Neural cell (in vitro differentiated cells): ENCODE results near the gene GET3. TPM values are rescaled to one million over a fixed set of nuclear protein-coding genes. Genes with fewer than 3 reads are reported as not detected.

Source experiments
- H2AFZ ChIP-seq: fragments of 200-600, 300-800 bp; sonication (generic), shearing (Covaris generic); 2 replicates; pipeline ENCODE4 v1.6.0; 2014; ENCODE audit warnings: low read depth, mild to moderate bottlenecking, antibody characterized with exemption, low read length, moderate library complexity
- H3F3A ChIP-seq: fragments of 200-600 bp; shearing (Covaris generic); 2 replicates; pipeline ENCODE4 v1.6.1; 2016; ENCODE audit warnings: mild to moderate bottlenecking, moderate library complexity, mixed read lengths, antibody characterized with exemption, low read length; ENCODE audit not compliant: insufficient read depth, poor library complexity, severe bottlenecking
- H3K27ac ChIP-seq: fragments of 200-600, 300-800 bp; sonication (generic), shearing (Covaris generic); 2 replicates; pipeline ENCODE4 v1.5.1; 2014; ENCODE audit warnings: mild to moderate bottlenecking, low read length, moderate library complexity
- H3K27me3 ChIP-seq: fragments of 300-800, 200-600 bp; sonication (generic), shearing (Covaris generic); 2 replicates; pipeline ENCODE4 v1.6.0; 2014; ENCODE audit warnings: mild to moderate bottlenecking, low read depth, low read length, moderate library complexity; ENCODE audit not compliant: insufficient read depth
- H3K36me3 ChIP-seq: fragments of 300-800, 200-600 bp; sonication (generic), shearing (Covaris generic); 2 replicates; pipeline ENCODE4 v1.5.1; 2014; ENCODE audit warnings: mild to moderate bottlenecking, antibody characterized with exemption, low read length, moderate library complexity; ENCODE audit not compliant: insufficient read depth
- H3K4me2 ChIP-seq: fragments of 300-800, 200-600 bp; sonication (generic), shearing (Covaris generic); 2 replicates; pipeline ENCODE4 v1.6.0; 2014; ENCODE audit warnings: mild to moderate bottlenecking, low read length
- H3K4me3 ChIP-seq: fragments of 300-800, 200-600 bp; sonication (generic), shearing (Covaris generic); 2 replicates; pipeline ENCODE4 v1.5.1; 2014; ENCODE audit warnings: mild to moderate bottlenecking, low read length, moderate library complexity
- H3K79me2 ChIP-seq: fragments of 200-600 bp; shearing (Covaris generic); replicated peaks from 2 replicates; pipeline ENCODE4 v1.6.0; 2014; ENCODE audit warnings: mild to moderate bottlenecking, low read length, moderate library complexity; ENCODE audit not compliant: insufficient read depth
- H3K9ac ChIP-seq: fragments of 300-800, 200-600 bp; sonication (generic), shearing (Covaris generic); 2 replicates; pipeline ENCODE4 v1.6.1; 2016; ENCODE audit warnings: mild to moderate bottlenecking, low read length, mixed read lengths
- H3K9me2 ChIP-seq: fragments of 200-600 bp; shearing (Covaris generic); 2 replicates; pipeline ENCODE4 v1.6.1; 2016; ENCODE audit warnings: mild to moderate bottlenecking, low read length, mixed read lengths; ENCODE audit not compliant: insufficient read depth
- H3K9me3 ChIP-seq: fragments of 200-600, 300-800 bp; sonication (generic), shearing (Covaris generic); 2 replicates; pipeline ENCODE4 v1.6.1; 2016; ENCODE audit warnings: mild to moderate bottlenecking, mixed run types, low read length, moderate library complexity, mixed read lengths
- H4K20me1 ChIP-seq: fragments of 200-600 bp; shearing (Covaris generic); 2 replicates; pipeline ENCODE4 v1.6.1; 2016; ENCODE audit warnings: mild to moderate bottlenecking, mixed run types; ENCODE audit not compliant: insufficient read depth
- CTCF ChIP-seq: fragments of 450-650 bp; IDR thresholded peaks from 2 replicates; pipeline ENCODE4 v1.5.1; 2014; ENCODE audit warnings: antibody characterized with exemption, mild to moderate bottlenecking, moderate library complexity; ENCODE audit not compliant: poor library complexity, severe bottlenecking
- EP300 ChIP-seq: fragments of 450-650 bp; conservative IDR thresholded peaks from 2 replicates; pipeline ENCODE4 v1.6.1; 2014; ENCODE audit warnings: antibody characterized with exemption, mild to moderate bottlenecking, moderate library complexity; ENCODE audit not compliant: poor library complexity, severe bottlenecking
- EZH2 ChIP-seq: fragments of 200-600, 300-800 bp; shearing (Covaris generic), sonication (generic); IDR thresholded peaks from 2 replicates; pipeline ENCODE4 v1.6.1; 2014; ENCODE audit warnings: antibody characterized with exemption, low read length, borderline replicate concordance, mild to moderate bottlenecking; ENCODE audit not compliant: insufficient read depth, poor library complexity, severe bottlenecking
- MXI1 ChIP-seq: fragments of 450-650 bp; conservative IDR thresholded peaks from 2 replicates; pipeline ENCODE4 v1.6.1; 2014; ENCODE audit warnings: antibody characterized with exemption, mild to moderate bottlenecking; ENCODE audit not compliant: poor library complexity, severe bottlenecking
- POLR2AphosphoS5 ChIP-seq: IDR thresholded peaks from 2 replicates; pipeline ENCODE4 v1.6.1; 2012
- RAD21 ChIP-seq: fragments of 450-650 bp; conservative IDR thresholded peaks from 2 replicates; pipeline ENCODE4 v1.6.1; 2014; ENCODE audit warnings: antibody characterized with exemption, mild to moderate bottlenecking, moderate library complexity
- SMC3 ChIP-seq: fragments of 450-650 bp; conservative IDR thresholded peaks from 2 replicates; pipeline ENCODE4 v1.6.1; 2014; ENCODE audit warnings: antibody characterized with exemption, mild to moderate bottlenecking, moderate library complexity; ENCODE audit not compliant: poor library complexity
- polyA plus RNA-seq: library from polyadenylated mRNA; depleted of rRNA; stranded (reverse); fragments of >200 nt; gene quantifications from 2 replicates; pipeline ENCODE4 v1.2.3, GENCODE V29; 2014

GET3 gene
- polyA plus RNA-seq, 1 donor from 2014 or later = 89.6 TPM

DNA sequence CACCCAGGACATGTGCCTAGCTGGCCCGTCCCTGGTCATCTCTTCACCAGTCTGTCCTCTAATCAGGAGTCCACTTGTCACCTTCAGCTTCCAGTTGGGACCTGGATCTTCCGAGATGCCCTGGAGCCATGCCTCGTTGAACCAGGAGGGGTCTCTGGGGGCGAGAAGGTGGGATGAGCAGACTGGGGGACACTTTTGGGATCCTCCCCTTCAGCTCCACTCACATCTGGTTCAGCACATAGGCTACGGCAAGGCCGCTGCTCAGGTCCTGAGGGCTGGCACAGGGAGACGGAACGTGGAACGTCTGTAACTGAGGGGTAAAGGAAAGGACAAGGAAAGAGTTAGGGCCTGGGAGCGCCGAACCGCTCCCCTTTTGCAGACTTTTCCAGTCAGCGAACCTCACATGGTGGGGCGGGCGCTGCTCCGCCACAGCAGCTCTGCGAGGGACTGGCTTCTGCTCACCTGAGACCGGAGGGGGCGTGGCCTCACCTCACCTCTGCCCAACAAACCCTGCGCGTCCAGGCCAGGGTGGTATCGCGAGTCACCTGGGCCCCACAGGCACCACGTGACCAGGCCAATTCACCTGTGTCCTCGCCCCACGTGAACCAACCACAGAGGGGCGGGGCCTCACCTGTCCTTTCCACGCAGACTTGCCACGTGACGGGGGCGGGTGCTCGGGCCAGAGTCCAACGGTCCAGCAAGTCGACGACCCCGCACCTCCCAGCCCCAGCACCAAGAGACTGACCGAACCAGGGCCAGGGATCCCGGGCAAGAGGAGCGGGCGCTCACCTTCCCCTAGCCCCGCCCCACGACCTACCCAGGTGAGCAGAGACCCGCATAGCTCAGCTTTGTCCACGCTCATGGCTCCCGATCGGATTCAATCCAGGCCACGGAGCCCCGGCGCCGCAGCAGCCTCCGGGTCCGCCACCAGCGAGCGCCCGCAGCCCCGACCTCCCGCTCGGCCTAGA is 37.6 kb downstream of the GET3 start, which contains the start of gene HOOK2:
TSS of gene HOOK2 (minus strand) at position 965 of the 968 bp plus-strand sequence. CDS start at position 862, 103 bp downstream.
- H2AFZ ChIP-seq = peak within 1 kb of the TSS; percentile 62
- no peak within 1 kb of the TSS for H3K27ac ChIP-seq
- H3K4me2 ChIP-seq = peak within 1 kb of the TSS; percentile 81
- H3K4me3 ChIP-seq = peak within 1 kb of the TSS; percentile 76
- H3K79me2 ChIP-seq = no peaks in the 10 kb centered on the region
- no peaks in the 10 kb centered on the region for H3K9me3 ChIP-seq
- no peaks in the 10 kb centered on the region for H3K9me2 ChIP-seq
- peak within 1 kb of the TSS; percentile 86 for H3K9ac ChIP-seq
- no peaks in the 10 kb centered on the region for H3K27me3 ChIP-seq
- H3F3A ChIP-seq = no peaks in the 10 kb centered on the region
- peak; percentile 75 for TF ChIP-seq MXI1
- TF ChIP-seq EZH2 = no peak
- peak; percentile 70 for TF ChIP-seq POLR2AphosphoS5
- no peaks in the 10 kb centered on the region for H4K20me1 ChIP-seq
- H3K36me3 ChIP-seq = no peaks in the 10 kb centered on the region

GRCh38 chr19:12777217-12778016 is 40.1 kb downstream of the GET3 start:
- H3K9me2 ChIP-seq = no peaks in the 10 kb centered on the region
- H3F3A ChIP-seq = no peaks in the 10 kb centered on the region
- TF ChIP-seq MXI1 = peak; percentile 12
- TF ChIP-seq CTCF = peak; percentile 95
- TF ChIP-seq EP300 = no peak
- peak; percentile 83 for TF ChIP-seq RAD21
- TF ChIP-seq SMC3 = peak; percentile 93
- no peaks in the 10 kb centered on the region for H3K9me3 ChIP-seq
- no peaks in the 10 kb centered on the region for H3K36me3 ChIP-seq
- H3K4me2 ChIP-seq = peak overlapping the region; percentile 33
- H3K9ac ChIP-seq = peak overlapping the region; percentile 60
- peak overlapping the region; percentile 61 for H3K4me3 ChIP-seq
- no peak overlapping the region for H2AFZ ChIP-seq
- H3K79me2 ChIP-seq = no peaks in the 10 kb centered on the region
- peak overlapping the region; percentile 22 for H3K27ac ChIP-seq
- H4K20me1 ChIP-seq = no peaks in the 10 kb centered on the region
- H3K27me3 ChIP-seq = no peaks in the 10 kb centered on the region
